GM10847 (cell line): Measurements from ENCODE around the gene CCDC172.

ENCODE experiments used
- POLR2A ChIP-seq: IDR thresholded peaks from 2 replicates; pipeline ENCODE4 v1.6.1; 2011; ENCODE audit not compliant: insufficient read length; ENCODE audit errors: extremely low read depth

The CCDC172 gene

DNA sequence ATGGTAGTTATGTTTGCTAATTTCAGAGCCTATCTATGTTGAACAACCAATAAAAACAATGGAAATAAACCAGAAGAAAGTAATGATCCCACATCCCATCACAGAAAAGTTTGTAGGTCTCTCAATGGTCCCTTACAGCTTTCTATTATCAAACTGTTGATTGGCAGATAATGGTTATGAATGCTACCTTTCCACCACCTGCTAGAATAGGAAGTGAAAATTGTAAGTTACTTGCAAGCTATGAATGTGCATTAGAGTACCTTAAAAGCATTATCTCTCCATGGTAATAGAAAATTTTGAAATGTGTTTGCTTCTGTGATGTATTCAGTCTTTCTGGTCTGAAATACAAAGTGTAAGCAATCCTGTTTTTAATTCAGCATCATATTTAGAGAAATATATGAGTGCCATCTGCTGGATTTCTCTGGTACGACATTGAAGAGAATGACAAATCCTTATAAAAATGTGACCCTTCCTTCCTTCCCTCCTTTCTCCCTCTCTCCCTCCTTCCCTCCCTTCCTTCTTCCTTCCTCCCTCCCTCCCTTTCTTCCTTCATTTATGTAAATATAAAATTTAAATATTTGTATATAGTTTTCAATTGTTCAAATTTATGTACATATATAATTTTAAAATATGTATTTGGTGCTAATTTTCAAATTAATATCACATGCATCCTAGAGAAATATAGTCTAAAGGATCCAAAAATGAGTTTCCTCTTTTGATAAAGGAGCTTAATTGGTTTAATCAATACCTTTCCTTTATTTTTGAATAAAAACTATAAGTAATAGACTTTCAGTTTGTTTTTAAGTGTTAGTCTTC, 62.0 kb downstream of the CCDC172 start:
- no peak for TF ChIP-seq POLR2A

DNA sequence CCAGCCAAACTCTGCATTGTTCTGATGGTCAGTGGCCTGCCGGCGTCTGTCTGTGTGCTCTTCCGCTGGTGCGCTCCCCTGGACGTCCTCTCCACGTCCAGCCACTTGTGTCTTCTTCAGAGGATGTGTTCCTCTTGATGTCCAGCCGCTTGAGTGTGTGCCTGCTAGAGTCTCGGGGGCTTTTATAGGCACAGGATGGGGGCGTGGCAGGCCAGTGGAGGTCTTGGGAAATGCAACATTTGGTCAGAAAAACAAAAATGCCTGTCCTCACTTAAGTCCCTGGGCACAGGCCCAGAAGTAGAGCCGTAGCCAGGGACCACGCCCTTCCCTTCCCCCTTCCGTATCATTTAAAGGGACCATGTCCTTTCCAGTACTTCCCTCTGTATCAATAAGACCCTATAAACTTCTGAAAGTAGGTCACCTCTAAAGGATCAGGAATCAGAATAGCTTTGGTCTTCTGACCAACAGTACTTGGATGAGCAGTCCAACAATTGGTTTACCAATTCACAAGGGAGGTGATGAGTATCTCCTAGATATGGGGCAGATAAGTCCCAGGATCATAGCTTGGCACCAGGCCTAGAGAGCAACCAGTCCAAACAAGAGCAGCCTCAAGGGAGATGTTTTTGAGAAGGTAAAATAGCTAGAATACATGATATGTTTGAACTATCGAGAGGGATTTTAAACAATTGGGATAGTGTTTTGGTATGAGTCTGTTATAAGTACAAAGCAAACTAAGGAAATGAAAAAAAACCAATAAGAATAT, 71.2 kb downstream of the CCDC172 start:
- no peak for TF ChIP-seq POLR2A

DNA sequence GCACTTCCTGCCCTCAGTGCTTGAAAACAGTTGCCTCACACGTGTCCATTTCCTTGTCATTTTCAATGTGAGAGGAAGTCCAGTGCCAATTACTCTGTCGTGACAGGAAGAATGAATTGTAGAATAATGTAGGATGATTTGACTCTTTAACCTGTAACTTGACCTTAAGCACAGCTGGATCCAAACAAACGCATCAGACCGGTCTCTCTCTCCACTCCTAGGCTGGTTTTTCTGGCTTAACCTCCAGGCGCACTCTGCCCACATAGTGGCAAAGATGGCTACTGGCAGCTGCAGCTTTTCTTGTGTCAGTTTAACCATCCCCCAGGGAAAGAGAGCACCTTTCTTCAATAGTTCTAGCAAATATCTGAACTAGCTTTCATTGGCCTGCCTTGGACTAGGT, 74.0 kb downstream of the CCDC172 start:
- no peak for TF ChIP-seq POLR2A

DNA sequence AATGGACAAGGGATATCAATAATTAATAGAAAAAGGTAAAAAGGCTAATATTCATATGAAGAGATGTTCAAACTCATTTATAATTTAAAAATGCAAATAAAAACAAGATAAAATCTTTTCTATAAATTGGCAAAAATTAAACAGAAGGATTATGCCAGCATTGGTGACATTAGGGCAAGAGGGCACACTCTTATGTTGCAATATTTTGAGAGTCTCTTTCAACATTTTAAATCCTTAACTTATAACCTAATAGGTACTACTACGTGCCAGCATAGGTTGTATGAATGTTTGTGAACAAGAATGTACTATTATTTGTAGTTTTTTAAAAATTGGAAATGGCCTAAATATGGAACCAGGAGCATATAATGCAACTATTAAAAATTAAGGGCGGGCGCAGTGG, 78.6 kb downstream of the CCDC172 start:
- no peak for TF ChIP-seq POLR2A

DNA sequence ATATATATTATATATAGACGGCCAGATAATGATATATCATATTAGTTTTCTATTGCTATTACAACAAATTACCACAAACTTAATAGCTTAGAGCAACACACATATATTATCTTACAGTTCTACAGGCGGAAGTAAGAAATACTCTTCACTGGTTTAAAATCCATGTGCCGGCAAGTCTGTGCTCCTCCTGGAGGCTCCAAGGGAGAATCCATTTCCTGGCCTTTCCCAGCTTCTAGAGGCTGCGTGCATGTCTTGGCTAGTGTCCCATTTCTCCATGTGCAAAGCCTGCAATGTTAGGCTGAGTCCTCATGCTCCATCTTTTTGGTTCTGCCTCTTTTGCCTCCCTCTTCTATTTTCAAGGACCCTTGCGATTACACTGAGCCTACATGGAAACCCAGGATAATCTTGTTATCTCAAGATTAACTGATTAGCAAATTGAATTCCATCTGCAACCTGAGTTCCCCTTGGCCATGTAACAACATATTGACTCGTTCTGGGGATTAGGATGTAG, 79.5 kb downstream of the CCDC172 start:
- no peak for TF ChIP-seq POLR2A

DNA sequence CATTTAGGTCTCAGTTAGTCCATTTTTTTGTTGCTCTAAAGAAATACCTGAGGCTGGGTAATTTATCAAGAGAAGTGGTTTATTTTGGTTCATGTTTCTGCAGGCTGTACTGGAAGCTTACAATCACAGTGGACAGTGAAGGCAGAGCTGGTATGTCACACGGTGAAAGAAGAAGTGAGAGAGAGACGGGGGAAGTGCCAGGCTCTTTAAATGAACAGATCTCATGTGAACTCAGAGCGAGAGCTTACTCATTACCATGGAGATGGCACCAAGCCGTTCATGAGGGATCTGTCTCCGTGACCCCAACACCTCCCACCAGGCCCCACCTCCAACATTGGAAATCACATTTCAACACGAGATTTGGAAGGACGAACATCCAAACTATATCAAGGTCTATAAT, 84.5 kb downstream of the CCDC172 start:
- TF ChIP-seq POLR2A, result no peak

DNA sequence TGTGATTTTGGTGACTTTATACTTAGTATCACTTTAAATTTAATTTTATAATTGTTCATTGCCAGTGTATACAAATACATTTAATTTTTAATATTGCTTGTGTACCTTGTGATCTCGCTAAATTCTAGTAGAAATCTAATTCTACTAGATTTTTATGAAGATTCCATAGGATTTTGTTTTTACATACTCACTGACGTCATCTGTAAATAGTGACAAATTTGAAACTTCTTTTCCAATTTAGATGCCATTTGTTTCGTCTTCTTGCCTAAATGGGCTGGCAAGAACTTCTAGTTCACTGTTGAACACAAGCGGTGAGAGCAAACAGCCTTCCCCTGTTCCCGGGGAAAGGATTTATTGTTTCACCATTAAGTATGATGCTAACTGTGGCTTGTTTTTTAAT, 86.1 kb downstream of the CCDC172 start:
- TF ChIP-seq POLR2A, result no peak

DNA sequence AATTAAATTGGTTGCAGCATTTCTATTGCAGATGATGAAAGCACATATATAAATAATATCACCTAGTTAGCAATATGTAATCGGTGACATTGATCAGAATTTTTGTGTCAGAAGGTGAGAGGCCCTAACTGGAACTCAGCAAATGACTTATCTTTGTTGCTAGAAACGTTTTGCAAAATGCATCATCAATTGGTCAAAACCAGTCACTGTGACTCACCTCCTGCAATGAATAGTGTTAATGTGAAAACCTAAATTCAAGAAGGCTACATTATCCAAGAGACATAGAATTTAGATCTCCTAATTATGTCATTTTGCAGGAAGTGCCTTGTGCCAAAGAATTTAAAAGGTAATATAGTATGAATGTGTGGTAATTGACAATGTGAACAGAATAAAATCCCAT, 93.6 kb downstream of the CCDC172 start:
- TF ChIP-seq POLR2A, result no peak

DNA sequence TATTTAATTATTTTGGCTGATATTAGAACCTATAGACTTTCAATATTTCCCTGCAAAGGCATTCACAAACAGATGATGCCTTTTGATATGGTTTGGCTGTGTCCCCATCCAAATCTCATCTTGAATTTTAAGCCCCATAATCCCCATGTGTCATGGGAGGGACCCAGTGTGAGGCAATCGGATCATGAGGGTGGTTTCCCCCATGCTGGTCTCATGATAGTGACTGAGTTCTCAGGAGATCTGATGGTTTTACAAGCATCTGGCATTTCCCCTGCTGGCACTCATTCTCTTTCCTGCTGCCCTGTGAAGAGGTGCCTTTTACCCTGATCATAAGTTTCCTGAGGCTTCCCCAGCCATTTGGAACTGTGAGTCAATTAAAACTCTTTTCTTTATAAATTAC, 94.1 kb downstream of the CCDC172 start:
- TF ChIP-seq POLR2A, result no peak

DNA sequence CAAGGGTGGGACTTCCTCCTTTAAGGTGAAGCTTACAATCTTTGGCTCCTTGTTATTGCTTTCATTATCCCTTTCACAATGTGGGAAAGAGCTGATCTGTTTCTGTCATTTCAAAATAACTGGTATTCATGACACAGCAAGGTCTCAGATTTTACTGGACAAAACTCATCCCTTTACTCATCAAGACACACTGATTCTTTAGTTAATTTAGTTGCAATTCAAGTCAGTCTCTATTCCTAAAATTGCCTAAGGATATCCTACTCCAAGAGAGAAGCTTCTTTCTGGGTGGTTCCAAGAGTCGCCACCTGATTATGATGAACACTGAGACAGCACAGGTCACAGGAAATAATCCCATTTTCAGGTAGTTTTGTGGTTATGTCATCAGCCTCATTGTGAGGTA, 97.6 kb downstream of the CCDC172 start:
- no peak for TF ChIP-seq POLR2A

DNA sequence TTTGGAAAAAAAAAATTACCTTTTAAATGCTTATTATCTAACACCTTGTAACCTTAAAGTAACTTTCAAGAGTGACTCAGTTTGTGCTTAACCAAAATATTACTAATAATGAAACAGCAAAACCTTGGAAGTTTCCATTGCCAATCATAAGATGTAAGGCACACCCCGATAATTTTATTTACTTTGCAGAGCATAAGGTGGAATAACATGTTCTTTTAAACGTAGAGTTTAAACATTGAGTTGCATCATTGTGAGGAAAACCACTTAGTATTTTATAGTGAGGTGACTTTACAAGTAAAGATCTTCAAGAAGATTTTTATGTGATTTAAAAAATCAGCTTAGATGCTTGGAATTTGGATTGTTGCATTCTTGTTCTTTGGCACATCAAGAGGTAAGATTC, 103.4 kb downstream of the CCDC172 start, which contains the start of gene PNLIPRP3:
PNLIPRP3 (plus strand) TSS at position 177 of the 400 bp plus-strand sequence; CDS start at position 343, 166 bp downstream.
- TF ChIP-seq POLR2A, result no peak

DNA sequence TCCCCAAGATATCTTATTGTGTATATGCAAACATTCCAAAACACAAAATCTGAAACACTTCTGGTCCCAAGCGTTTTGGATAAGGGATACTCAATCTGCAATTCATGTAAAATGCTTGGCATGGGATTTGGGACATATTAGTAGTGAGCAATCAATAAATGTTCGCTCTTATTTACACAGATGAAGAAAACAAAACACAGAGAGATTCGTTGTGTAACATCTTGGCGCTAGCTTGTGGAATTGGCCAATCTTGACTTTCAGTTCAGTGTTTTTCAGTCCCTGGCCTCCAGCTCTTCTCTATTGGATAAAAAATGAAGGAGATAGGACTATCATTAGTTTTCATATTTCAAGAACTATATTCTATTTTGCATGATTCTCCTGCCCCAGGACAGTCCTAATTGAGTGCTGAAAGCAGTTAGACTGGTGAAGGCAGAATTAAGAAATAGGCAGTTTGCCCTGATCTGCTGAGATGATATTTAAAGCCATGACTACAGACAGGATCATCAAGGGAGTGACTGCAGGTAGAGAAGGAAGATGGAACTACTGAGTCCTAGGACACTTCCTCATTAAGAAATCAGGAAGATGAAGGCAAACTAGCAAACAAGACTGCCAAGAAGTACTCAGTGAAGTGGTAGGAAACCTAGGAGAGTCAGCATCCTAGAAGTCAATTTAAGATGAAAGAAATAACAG, 105.2 kb downstream of the CCDC172 start:
- no peak for TF ChIP-seq POLR2A
